ENCODE measurements around the gene B4GALNT2. TPM values are rescaled to one million over a fixed set of nuclear protein-coding genes. Genes with fewer than 3 reads are reported as not detected.
A peak's percentile ranks its signal among the peaks of the same experiment; 100 is the strongest.

Gene B4GALNT2
- total RNA-seq, 2 experiments from 2014 or later: 0.06 to 0.16 TPM

DNA sequence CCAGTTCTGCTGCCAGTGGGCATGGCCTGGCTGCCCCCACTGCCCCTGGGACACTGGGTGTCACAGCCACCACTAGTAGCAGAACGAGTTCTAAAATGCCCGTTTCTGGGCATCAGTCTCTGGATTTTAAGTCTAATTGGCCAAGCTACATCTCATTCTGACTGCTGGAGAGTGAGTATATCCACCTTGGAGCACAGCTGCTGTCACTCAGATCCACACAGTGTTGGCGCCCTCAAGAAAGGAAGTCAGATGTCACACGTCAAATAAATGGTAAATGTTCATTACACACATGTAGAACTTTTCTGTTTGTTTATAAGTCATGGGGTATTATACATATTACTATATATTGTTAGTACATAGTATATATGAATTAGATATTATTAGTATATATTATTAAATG lies 58.4 kb downstream of the B4GALNT2 start:
- intact Hi-C loops (cut with DNase I, micrococcal nuclease): loop anchor here (5.0 to 10.0 kb wide), 3 partner anchors 214 to 299 kb away; partner anchors contain the start of gene ATP5MC1 (in 1 of the 2)
- peak overlapping the region; percentile 76 for H3K4me3 Mint-ChIP-seq
- Histone ChIP-seq H3K4me1 (ENCODE audit: insufficient read depth, low read length) (peaks cover 25% of the 10 kb centered on the region), H3K36me3 (ENCODE audit: insufficient read depth, low read length) (no peaks in the 10 kb centered on the region), H3K27ac (ENCODE audit: low read depth in 1 of 2, low read length in 2 of 2) (no peak overlapping the region), H3K9me3 (ENCODE audit: control insufficient read depth in 1 of 2, insufficient read depth in 1 of 2, low read length in 2 of 2) (no peaks in the 10 kb centered on the region), H3K4me3 (ENCODE audit: low read length) (no peak overlapping the region), H3K27me3 (ENCODE audit: control insufficient read depth in 1 of 2, insufficient read depth in 2 of 2, low read length in 2 of 2) (no peaks in the 10 kb centered on the region)
- TF ChIP-seq CTCF (IDR thresholded peaks at IDR 0.05): no peak
- no peaks in the 10 kb centered on the region for H3K9me3 Mint-ChIP-seq
- POLR2A ChIA-PET: interaction anchor here (1.7 to 4.2 kb wide), 6 partner anchors 9 to 246 kb away, joined by 6 to 64 read pairs (median 26); partner anchors contain the start of genes ABI3, GNGT2 and SNF8
- H3K4me1 Mint-ChIP-seq (ENCODE audit: low read depth): peaks cover 33% of the 10 kb centered on the region
- CTCF ChIA-PET: interaction anchor here (1.1 to 4.9 kb wide), 4 partner anchors 10 to 37 kb away, joined by 3 to 46 read pairs (median 4); no protein-coding TSS in a partner anchor
- ATAC-seq (ENCODE audit: poor library complexity) (no peak), DNase-seq (peak in 1 of 14 experiments; percentile 21)
- H3K27ac Mint-ChIP-seq: peak overlapping the region; percentile 98
- H3K36me3 Mint-ChIP-seq (ENCODE audit: low read depth): peaks cover 16% of the 10 kb centered on the region
- H3K27me3 Mint-ChIP-seq: peaks cover 10% of the 10 kb centered on the region

- H3K9me3 ChIP-seq (ENCODE audit: control insufficient read depth in 1 of 2, insufficient read depth in 1 of 2, low read length in 2 of 2): no peaks in the 10 kb centered on the region
- H3K36me3 ChIP-seq (ENCODE audit: insufficient read depth, low read length): no peaks in the 10 kb centered on the region
- POLR2A ChIA-PET: interaction anchor here (0.8 to 4.2 kb wide), 14 partner anchors 9 to 299 kb away, joined by 3 to 64 read pairs (median 9); partner anchors contain the start of genes ABI3, ATP5MC1, GNGT2 and PHOSPHO1
- peaks cover 33% of the 10 kb centered on the region for H3K4me1 Mint-ChIP-seq (ENCODE audit: low read depth)
- TF ChIP-seq CTCF (IDR thresholded peaks at IDR 0.05): no peak
- H3K9me3 Mint-ChIP-seq: no peaks in the 10 kb centered on the region
- peaks cover 16% of the 10 kb centered on the region for H3K36me3 Mint-ChIP-seq (ENCODE audit: low read depth)
- peak overlapping the region; percentile 92 to 97 for H3K27ac ChIP-seq (ENCODE audit: low read depth in 1 of 2, low read length in 2 of 2)
- CTCF ChIA-PET: interaction anchor here (0.6 to 4.9 kb wide), 11 partner anchors 11 to 1206 kb away, joined by 3 to 46 read pairs (median 6); partner anchors contain the start of gene LRRC59
- DNase-seq (peak in 1 of 14 experiments; percentile 77), ATAC-seq (ENCODE audit: poor library complexity) (no peak)
- no peaks in the 10 kb centered on the region for H3K27me3 ChIP-seq (ENCODE audit: control insufficient read depth in 1 of 2, insufficient read depth in 2 of 2, low read length in 2 of 2)
- H3K27ac Mint-ChIP-seq: peak overlapping the region; percentile 98
- peaks cover 25% of the 10 kb centered on the region for H3K4me1 ChIP-seq (ENCODE audit: insufficient read depth, low read length)
- intact Hi-C loops (cut with DNase I, micrococcal nuclease): loop anchor here (5.0 to 10.0 kb wide), 3 partner anchors 213 to 299 kb away; partner anchors contain the start of gene ATP5MC1 (in 1 of the 2)
- H3K4me3 ChIP-seq (ENCODE audit: low read length): peak overlapping the region; percentile 81
- H3K4me3 Mint-ChIP-seq: peak overlapping the region; percentile 93
- peaks cover 10% of the 10 kb centered on the region for H3K27me3 Mint-ChIP-seq
These were observed 58.9 kb downstream of the B4GALNT2 start for GRCh38 chr17:49191409-49191916.

DNA sequence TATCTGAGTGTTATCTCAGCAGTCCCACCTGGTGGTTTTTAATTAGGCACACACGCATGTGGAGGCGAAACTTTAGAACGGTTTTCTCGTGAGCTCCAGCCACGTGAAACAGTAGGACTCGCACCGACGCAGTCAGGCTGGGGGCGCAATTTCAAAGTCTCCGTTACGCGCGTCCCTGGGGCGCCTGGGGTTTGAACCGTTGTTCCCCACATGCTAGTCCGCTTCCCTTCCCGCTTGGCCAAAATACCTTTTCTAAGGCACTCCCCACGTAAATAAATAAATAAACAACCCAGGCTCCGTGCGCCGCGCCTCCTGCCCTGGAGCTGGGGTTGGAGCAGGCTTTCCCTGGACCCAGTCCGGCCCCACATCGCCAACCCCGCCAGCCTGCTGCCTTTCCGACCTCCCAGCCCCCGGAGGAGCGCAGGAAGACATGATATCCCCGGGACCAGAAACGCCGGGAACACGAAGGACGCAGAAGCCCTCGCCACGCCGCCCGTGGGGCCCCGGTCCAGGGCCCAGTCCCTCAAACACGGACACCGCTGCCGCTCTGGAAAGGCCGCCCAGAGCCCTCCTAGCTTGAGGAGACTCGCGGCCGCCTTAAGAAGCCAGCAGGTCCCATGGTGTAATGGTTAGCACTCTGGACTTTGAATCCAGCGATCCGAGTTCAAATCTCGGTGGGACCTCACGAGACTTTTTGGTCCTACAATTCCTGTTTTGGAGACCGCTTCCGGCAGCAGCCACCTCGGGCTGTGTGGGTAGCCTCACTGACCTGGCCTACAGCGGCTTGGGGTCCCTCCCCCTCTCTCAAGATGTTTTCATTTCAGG lies 59.6 kb downstream of the B4GALNT2 start:
- peak overlapping the region; percentile 93 for H3K4me3 Mint-ChIP-seq
- Histone ChIP-seq H3K27me3 (ENCODE audit: control insufficient read depth in 1 of 2, insufficient read depth in 2 of 2, low read length in 2 of 2) (no peaks in the 10 kb centered on the region), H3K36me3 (ENCODE audit: insufficient read depth, low read length) (no peaks in the 10 kb centered on the region), H3K9me3 (ENCODE audit: control insufficient read depth in 1 of 2, insufficient read depth in 1 of 2, low read length in 2 of 2) (no peaks in the 10 kb centered on the region), H3K27ac (ENCODE audit: low read depth in 1 of 2, low read length in 2 of 2) (peak overlapping the region; percentile 92 to 97), H3K4me1 (ENCODE audit: insufficient read depth, low read length) (peaks cover 25% of the 10 kb centered on the region), H3K4me3 (ENCODE audit: low read length) (peak overlapping the region; percentile 81)
- H3K9me3 Mint-ChIP-seq: no peaks in the 10 kb centered on the region
- DNase-seq: peak; percentile 84 to 98 (median 92)
- H3K27me3 Mint-ChIP-seq: peaks cover 10% of the 10 kb centered on the region
- H3K4me1 Mint-ChIP-seq (ENCODE audit: low read depth): peaks cover 33% of the 10 kb centered on the region
- ChIA-PET CTCF (interaction anchor here (0.6 to 4.9 kb wide), 12 partner anchors 11 to 1205 kb away, joined by 3 to 46 read pairs (median 5); partner anchors contain the start of gene LRRC59), POLR2A (interaction anchor here (0.6 to 4.2 kb wide), 19 partner anchors 8 to 300 kb away, joined by 3 to 64 read pairs (median 6); partner anchors contain the start of genes ABI3, ATP5MC1, GNGT2 and PHOSPHO1)
- peaks cover 16% of the 10 kb centered on the region for H3K36me3 Mint-ChIP-seq (ENCODE audit: low read depth)
- TF ChIP-seq CTCF (IDR thresholded peaks at IDR 0.05): peak; percentile 56
- peak overlapping the region; percentile 98 for H3K27ac Mint-ChIP-seq
- peak; percentile 52 for ATAC-seq (ENCODE audit: poor library complexity)
- intact Hi-C loops (cut with DNase I, micrococcal nuclease): loop anchor here (1.0 to 10.0 kb wide), 8 partner anchors 19 to 300 kb away; partner anchors contain the start of genes ABI3 (in 1 of the 2), ATP5MC1 (in 1 of the 2), GNGT2 (in 1 of the 2) and PHOSPHO1 (in 1 of the 2)

All from CD4-positive, alpha-beta T cell (primary cell).